SK-N-SH treated with all-trans-retinoic acid at 6 μM for 48 hours (cell line): Measurements from ENCODE around the gene MRPL1.

Experiments used
- ATAC-seq: fragments of 200-7000 bp; cut with Tn5 transposase; 3 replicates; pipeline ENCODE4 v1.9.1; 2020; ENCODE audit warnings: mild to moderate bottlenecking, moderate library complexity
- ARNTL ChIP-seq: fragments of 450-650 bp; formaldehyde crosslinking; IDR thresholded peaks from 2 replicates; pipeline ENCODE4 v1.5.0; 2020; ENCODE audit warnings: low read depth, mild to moderate bottlenecking, moderate library complexity, borderline replicate concordance
- CREB5 ChIP-seq: fragments of 250-450 bp; sonication (Bioruptor Pico); IDR thresholded peaks from 2 replicates; pipeline ENCODE4 v1.5.1; 2020; ENCODE audit warnings: low read depth, mild to moderate bottlenecking, moderate library complexity
- CSDC2 ChIP-seq: fragments of 250-450 bp; sonication (Bioruptor Pico); IDR thresholded peaks from 2 replicates; pipeline ENCODE4 v1.5.0; 2020; ENCODE audit warnings: mild to moderate bottlenecking, moderate library complexity
- CSRNP3 ChIP-seq: fragments of 250-450 bp; sonication (Bioruptor Pico); IDR thresholded peaks from 2 replicates; pipeline ENCODE4 v1.5.1; 2021; ENCODE audit warnings: mild to moderate bottlenecking, moderate library complexity
- ESRRG ChIP-seq: fragments of 250-450 bp; sonication (Bioruptor Pico); IDR thresholded peaks from 2 replicates; pipeline ENCODE4 v1.6.1; 2021; ENCODE audit warnings: mild to moderate bottlenecking
- GLIS3 ChIP-seq: fragments of 250-450 bp; sonication (Bioruptor Pico); IDR thresholded peaks from 2 replicates; pipeline ENCODE4 v1.5.0; 2020; ENCODE audit warnings: mild to moderate bottlenecking, moderate library complexity
- ISL1 ChIP-seq: fragments of 250-450 bp; sonication (Bioruptor Pico); IDR thresholded peaks from 2 replicates; pipeline ENCODE4 v2.1.2; 2022; ENCODE audit warnings: mild to moderate bottlenecking, moderate library complexity
- OSR1 ChIP-seq: fragments of 250-450 bp; sonication (Bioruptor Pico); IDR thresholded peaks from 2 replicates; pipeline ENCODE4 v1.8.0; 2022; ENCODE audit warnings: moderate library complexity, mild to moderate bottlenecking, inconsistent platforms
- POU6F1 ChIP-seq: fragments of 250-450 bp; sonication (Bioruptor Pico); IDR thresholded peaks from 2 replicates; pipeline ENCODE4 v1.8.0; 2021; ENCODE audit warnings: low read depth, mild to moderate bottlenecking, moderate library complexity, borderline replicate concordance
- PPARA ChIP-seq: fragments of 250-450 bp; sonication (Bioruptor Pico); IDR thresholded peaks from 2 replicates; pipeline ENCODE4 v1.5.0; 2020; ENCODE audit warnings: mild to moderate bottlenecking, borderline replicate concordance
- RARB ChIP-seq: fragments of 250-450 bp; sonication (Bioruptor Pico); IDR thresholded peaks from 2 replicates; pipeline ENCODE4 v1.8.0; 2021; ENCODE audit warnings: mild to moderate bottlenecking, moderate library complexity
- TCF4 ChIP-seq: fragments of 250-450 bp; sonication (Bioruptor Pico); IDR thresholded peaks from 2 replicates; pipeline ENCODE4 v1.8.0; 2021; ENCODE audit warnings: mild to moderate bottlenecking, moderate library complexity, borderline replicate concordance
- TOX ChIP-seq: fragments of 250-450 bp; sonication (Bioruptor Pico); IDR thresholded peaks from 2 replicates; pipeline ENCODE4 v1.8.0; 2021; ENCODE audit warnings: mild to moderate bottlenecking, moderate library complexity, borderline replicate concordance
- TSHZ2 ChIP-seq: fragments of 250-450 bp; sonication (Bioruptor Pico); IDR thresholded peaks from 2 replicates; pipeline ENCODE4 v1.5.0; 2020; ENCODE audit warnings: mild to moderate bottlenecking, moderate library complexity
- ZC3H10 ChIP-seq: fragments of 250-450 bp; sonication (Bioruptor Pico); IDR thresholded peaks from 2 replicates; pipeline ENCODE4 v1.5.1; 2021; ENCODE audit warnings: mild to moderate bottlenecking, moderate library complexity
- ZFP3 ChIP-seq: fragments of 250-450 bp; sonication (Bioruptor Pico); IDR thresholded peaks from 2 replicates; pipeline ENCODE4 v1.5.0; 2020; ENCODE audit warnings: mild to moderate bottlenecking, moderate library complexity
- ZFP30 ChIP-seq: fragments of 450-650 bp; formaldehyde crosslinking; IDR thresholded peaks from 2 replicates; pipeline ENCODE4 v1.5.0; 2022; ENCODE audit warnings: mild to moderate bottlenecking, moderate library complexity
- ZNF565 ChIP-seq: fragments of 450-650 bp; formaldehyde crosslinking; conservative IDR thresholded peaks from 2 replicates; pipeline ENCODE4 v1.5.0; 2020; ENCODE audit warnings: low read depth, mild to moderate bottlenecking, moderate library complexity
- ZNF70 ChIP-seq: fragments of 450-650 bp; formaldehyde crosslinking; IDR thresholded peaks from 2 replicates; pipeline ENCODE4 v1.5.0; 2020; ENCODE audit warnings: mild to moderate bottlenecking, moderate library complexity
- ZNF8 ChIP-seq: fragments of 450-650 bp; formaldehyde crosslinking; IDR thresholded peaks from 2 replicates; pipeline ENCODE4 v1.5.0; 2020; ENCODE audit warnings: mild to moderate bottlenecking, moderate library complexity

The MRPL1 gene

GRCh38 chr4:77917601-77918000 lies 55.0 kb downstream of the MRPL1 start (continued):
- TF ChIP-seq PPARA (no peak), ARNTL (no peak), CSDC2 (CRISPR knock-in tag) (no peak)
- TF ChIP-seq, all 23 proteins: peak for 0

GRCh38 chr4:77920371-77920770 lies 57.7 kb downstream of the MRPL1 start:
- TF ChIP-seq POU6F1: no peak
- TF ChIP-seq TOX: no peak
- no peak for TF ChIP-seq ZFP30
- TF ChIP-seq CREB5: no peak
- no peak for TF ChIP-seq TSHZ2 (CRISPR knock-in tag)
- TF ChIP-seq OSR1 (CRISPR knock-in tag): no peak
- no peak for TF ChIP-seq ZNF565 (CRISPR knock-in tag)
- TF ChIP-seq ZNF70 (CRISPR knock-in tag): no peak
- no peak for TF ChIP-seq CSRNP3 (CRISPR knock-in tag)
- no peak for TF ChIP-seq GLIS3 (CRISPR knock-in tag)
- no peak for TF ChIP-seq ISL1 (CRISPR knock-in tag)
- no peak for TF ChIP-seq PPARA
- no peak for TF ChIP-seq ZC3H10 (CRISPR knock-in tag)
- TF ChIP-seq CSDC2 (CRISPR knock-in tag): no peak
- TF ChIP-seq RARB (CRISPR knock-in tag): no peak
- ATAC-seq: no peak

- peak; percentile 97 for ATAC-seq
- TF ChIP-seq TSHZ2 (CRISPR knock-in tag): no peak
- TF ChIP-seq TCF4 (CRISPR knock-in tag): no peak
- TF ChIP-seq CREB5: no peak
- no peak for TF ChIP-seq ZFP3
- no peak for TF ChIP-seq RARB (CRISPR knock-in tag)
- TF ChIP-seq POU6F1: no peak
- TF ChIP-seq ESRRG (CRISPR knock-in tag): no peak
- no peak for TF ChIP-seq ZNF8 (CRISPR knock-in tag)
Observed at GRCh38 chr4:77921701-77922100, 59.1 kb downstream of the MRPL1 start.
